HepG2 (cell line): ENCODE measurements around the gene EPHX1. TPM values are rescaled to one million over a fixed set of nuclear protein-coding genes. Genes with fewer than 3 reads are reported as not detected.

Experiments
- CBFB ChIP-seq: sonication (generic); formaldehyde crosslinking; IDR thresholded peaks from 2 replicates; pipeline ENCODE4 v1.4.0; 2020; ENCODE audit warnings: missing genetic modification reagents
- KDM5B ChIP-seq: sonication (generic); formaldehyde crosslinking; IDR thresholded peaks from 2 replicates; pipeline ENCODE4 v1.4.0; 2020; ENCODE audit warnings: missing genetic modification reagents, mild to moderate bottlenecking, borderline replicate concordance
- NCOR1 ChIP-seq: fragments of 200-600 bp; sonication (generic); IDR thresholded peaks from 2 replicates; pipeline ENCODE4 v1.7.0; 2017; ENCODE audit warnings: antibody characterized with exemption, low read length, borderline replicate concordance
- NFYB ChIP-seq: sonication (generic); formaldehyde crosslinking; IDR thresholded peaks from 2 replicates; pipeline ENCODE4 v1.4.0; 2020; ENCODE audit warnings: missing genetic modification reagents
- NKX3-1 ChIP-seq: sonication (generic); formaldehyde crosslinking; IDR thresholded peaks from 2 replicates; pipeline ENCODE4 v1.5.0; 2020; ENCODE audit warnings: missing genetic modification reagents
- NR2F2 ChIP-seq: IDR thresholded peaks from 2 replicates; pipeline ENCODE4 v1.6.1; 2012; ENCODE audit warnings: low read depth, inconsistent platforms, borderline replicate concordance
- NRL ChIP-seq: sonication (generic); formaldehyde crosslinking; IDR thresholded peaks from 2 replicates; pipeline ENCODE4 v1.5.0; 2020; ENCODE audit warnings: missing genetic modification reagents, mild to moderate bottlenecking, moderate library complexity, borderline replicate concordance
- RAD21 ChIP-seq: fragments of 450-650 bp; formaldehyde crosslinking; IDR thresholded peaks from 2 replicates; pipeline ENCODE4 v1.5.0; 2020; ENCODE audit warnings: mild to moderate bottlenecking
- RAD51 ChIP-seq: fragments of 450-650 bp; IDR thresholded peaks from 2 replicates; pipeline ENCODE4 v1.6.1; 2016; ENCODE audit warnings: borderline replicate concordance
- SOX6 ChIP-seq, 2 experiments: fragments of 450-650 bp in 1 of 2; sonication (generic) in 1 of 2; formaldehyde crosslinking in 1 of 2; IDR thresholded peaks; 2 replicates each; pipeline versions ENCODE4 v1.4.0 to v1.6.1; 2017 to 2020; ENCODE audit warnings: antibody characterized with exemption in 1 of 2, mild to moderate bottlenecking in 1 of 2, missing genetic modification reagents in 1 of 2
- STAG1 ChIP-seq: sonication (generic); formaldehyde crosslinking; IDR thresholded peaks from 2 replicates; pipeline ENCODE4 v1.4.0; 2020; ENCODE audit warnings: missing genetic modification reagents
- ZNF510 ChIP-seq: sonication (generic); formaldehyde crosslinking; IDR thresholded peaks from 2 replicates; pipeline ENCODE4 v1.4.0; 2020; ENCODE audit warnings: low read depth, mild to moderate bottlenecking, missing genetic modification reagents
- ZNF552 ChIP-seq: sonication (generic); formaldehyde crosslinking; IDR thresholded peaks from 2 replicates; pipeline ENCODE4 v1.9.0; 2022; ENCODE audit warnings: missing genetic modification reagents, mild to moderate bottlenecking, borderline replicate concordance
- ZNF644 ChIP-seq: IDR thresholded peaks from 2 replicates; pipeline ENCODE4 v1.6.1; 2016; ENCODE audit warnings: low read depth
- ZNF75D ChIP-seq: sonication (generic); formaldehyde crosslinking; IDR thresholded peaks from 2 replicates; pipeline ENCODE4 v1.8.1; 2023; ENCODE audit warnings: missing genetic modification reagents, mild to moderate bottlenecking, borderline replicate concordance
- ZNF816 ChIP-seq: sonication (generic); formaldehyde crosslinking; IDR thresholded peaks from 2 replicates; pipeline ENCODE4 v1.8.0; 2022; ENCODE audit warnings: missing genetic modification reagents, mild to moderate bottlenecking, borderline replicate concordance
- polyA plus RNA-seq, 8 experiments: library from polyadenylated mRNA; depleted of rRNA in 3 of 8; stranded (reverse) in 7 of 8; unstranded in 1 of 8; fragments of >200 nt; fragmentation: Illumina TruSeq in 4 of 8; extraction: Trizol in 4 of 8; gene quantifications; 2 replicates each; pipeline versions ENCODE4 v1.2.1 to v1.2.3, GENCODE V29; 2011 to 2016; ENCODE audit warnings: low read depth in 4 of 8, missing spikeins in 1 of 8, mixed read lengths in 1 of 8; ENCODE audit not compliant: insufficient read depth in 1 of 8
- total RNA-seq, 5 experiments: library from RNA; depleted of rRNA; stranded (reverse); fragments of >200 nt; fragmentation: Illumina TruSeq; extraction: Trizol; gene quantifications; 2 replicates each; pipeline ENCODE4 v1.2.3, GENCODE V29; 2016; ENCODE audit warnings: low read depth in 1 of 5
- TF ChIP-seq, protein P1 (sequence below): sonication (generic); formaldehyde crosslinking; IDR thresholded peaks from 2 replicates; pipeline ENCODE4 v1.9.0; 2022; ENCODE audit warnings: missing genetic modification reagents, mild to moderate bottlenecking, borderline replicate concordance
- TF ChIP-seq, protein P2 (sequence below): IDR thresholded peaks from 2 replicates; pipeline ENCODE4 v1.6.1; 2012; ENCODE audit warnings: low read length, improper control_type of control experiment
- TF ChIP-seq, protein P3 (sequence below): fragments of 450-650 bp; IDR thresholded peaks from 2 replicates; pipeline ENCODE4 v1.6.1; 2017
- TF ChIP-seq, protein P4 (sequence below): sonication (generic); formaldehyde crosslinking; IDR thresholded peaks from 2 replicates; pipeline ENCODE4 v1.4.0; 2020; ENCODE audit warnings: mild to moderate bottlenecking, missing genetic modification reagents
- TF ChIP-seq, protein P5 (sequence below): sonication (generic); formaldehyde crosslinking; IDR thresholded peaks from 2 replicates; pipeline ENCODE4 v1.4.0; 2020; ENCODE audit warnings: mild to moderate bottlenecking, missing genetic modification reagents

Gene EPHX1
- total and polyA plus RNA-seq, 2 of the 13 experiments (the other 11 are each of a cell fraction or from before 2014, with no cell fraction given) = 27.7 to 36.5 TPM

DNA sequence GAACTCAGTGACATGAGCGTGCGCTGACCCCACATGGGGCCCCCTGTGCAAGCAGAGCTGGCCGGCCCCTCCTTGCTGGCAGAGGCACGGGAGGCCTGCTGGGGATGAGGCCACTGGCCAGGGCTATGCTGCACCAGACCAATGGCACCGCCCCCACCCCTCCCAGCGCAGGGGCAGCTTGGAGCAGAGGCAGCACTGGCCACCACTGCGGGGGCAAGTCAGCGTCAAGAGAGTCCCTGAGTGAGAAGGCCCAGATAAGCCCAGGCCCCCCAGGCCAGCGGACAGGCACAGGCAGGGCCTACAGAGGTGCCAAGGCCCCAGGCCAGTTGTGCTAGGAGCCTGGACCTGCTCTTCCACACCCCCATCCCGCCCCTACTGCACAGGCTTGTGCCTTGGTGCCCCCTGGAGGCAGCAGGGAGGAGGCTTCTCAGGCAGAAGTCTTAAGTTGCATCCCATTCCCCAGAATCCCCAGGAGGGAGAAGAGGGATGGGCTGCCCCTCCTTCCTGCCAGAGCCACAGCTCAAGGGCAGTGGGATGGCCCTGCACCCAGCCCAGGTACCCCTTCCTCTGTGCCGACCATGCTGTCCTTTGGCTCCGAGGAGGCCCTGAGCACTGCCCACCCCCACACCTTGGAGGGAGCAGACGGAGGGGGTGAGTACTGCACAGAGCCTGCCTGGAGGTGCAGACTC lies 35.8 kb downstream of the EPHX1 start (continued):
- TF ChIP-seq, protein P1, sequence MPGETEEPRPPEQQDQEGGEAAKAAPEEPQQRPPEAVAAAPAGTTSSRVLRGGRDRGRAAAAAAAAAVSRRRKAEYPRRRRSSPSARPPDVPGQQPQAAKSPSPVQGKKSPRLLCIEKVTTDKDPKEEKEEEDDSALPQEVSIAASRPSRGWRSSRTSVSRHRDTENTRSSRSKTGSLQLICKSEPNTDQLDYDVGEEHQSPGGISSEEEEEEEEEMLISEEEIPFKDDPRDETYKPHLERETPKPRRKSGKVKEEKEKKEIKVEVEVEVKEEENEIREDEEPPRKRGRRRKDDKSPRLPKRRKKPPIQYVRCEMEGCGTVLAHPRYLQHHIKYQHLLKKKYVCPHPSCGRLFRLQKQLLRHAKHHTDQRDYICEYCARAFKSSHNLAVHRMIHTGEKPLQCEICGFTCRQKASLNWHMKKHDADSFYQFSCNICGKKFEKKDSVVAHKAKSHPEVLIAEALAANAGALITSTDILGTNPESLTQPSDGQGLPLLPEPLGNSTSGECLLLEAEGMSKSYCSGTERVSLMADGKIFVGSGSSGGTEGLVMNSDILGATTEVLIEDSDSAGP (CRISPR knock-in tag) = peak; percentile 82
- peak; percentile 92 for TF ChIP-seq STAG1 (CRISPR knock-in tag)
- no peak for TF ChIP-seq ZNF644
- TF ChIP-seq NFYB (CRISPR knock-in tag) = no peak
- TF ChIP-seq NKX3-1 (CRISPR knock-in tag) = no peak
- peak; percentile 61; the same call in 1 of the 2 replicates for TF ChIP-seq NRL (CRISPR knock-in tag)
- no peak for TF ChIP-seq ZNF816
- 0 out of 2 replicates have a peak, but pooled peaks have one; percentile 32 for TF ChIP-seq CBFB (CRISPR knock-in tag)
- TF ChIP-seq KDM5B = no peak
- TF ChIP-seq, protein P2, sequence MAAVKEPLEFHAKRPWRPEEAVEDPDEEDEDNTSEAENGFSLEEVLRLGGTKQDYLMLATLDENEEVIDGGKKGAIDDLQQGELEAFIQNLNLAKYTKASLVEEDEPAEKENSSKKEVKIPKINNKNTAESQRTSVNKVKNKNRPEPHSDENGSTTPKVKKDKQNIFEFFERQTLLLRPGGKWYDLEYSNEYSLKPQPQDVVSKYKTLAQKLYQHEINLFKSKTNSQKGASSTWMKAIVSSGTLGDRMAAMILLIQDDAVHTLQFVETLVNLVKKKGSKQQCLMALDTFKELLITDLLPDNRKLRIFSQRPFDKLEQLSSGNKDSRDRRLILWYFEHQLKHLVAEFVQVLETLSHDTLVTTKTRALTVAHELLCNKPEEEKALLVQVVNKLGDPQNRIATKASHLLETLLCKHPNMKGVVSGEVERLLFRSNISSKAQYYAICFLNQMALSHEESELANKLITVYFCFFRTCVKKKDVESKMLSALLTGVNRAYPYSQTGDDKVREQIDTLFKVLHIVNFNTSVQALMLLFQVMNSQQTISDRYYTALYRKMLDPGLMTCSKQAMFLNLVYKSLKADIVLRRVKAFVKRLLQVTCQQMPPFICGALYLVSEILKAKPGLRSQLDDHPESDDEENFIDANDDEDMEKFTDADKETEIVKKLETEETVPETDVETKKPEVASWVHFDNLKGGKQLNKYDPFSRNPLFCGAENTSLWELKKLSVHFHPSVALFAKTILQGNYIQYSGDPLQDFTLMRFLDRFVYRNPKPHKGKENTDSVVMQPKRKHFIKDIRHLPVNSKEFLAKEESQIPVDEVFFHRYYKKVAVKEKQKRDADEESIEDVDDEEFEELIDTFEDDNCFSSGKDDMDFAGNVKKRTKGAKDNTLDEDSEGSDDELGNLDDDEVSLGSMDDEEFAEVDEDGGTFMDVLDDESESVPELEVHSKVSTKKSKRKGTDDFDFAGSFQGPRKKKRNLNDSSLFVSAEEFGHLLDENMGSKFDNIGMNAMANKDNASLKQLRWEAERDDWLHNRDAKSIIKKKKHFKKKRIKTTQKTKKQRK = no peak
- TF ChIP-seq, protein P3, sequence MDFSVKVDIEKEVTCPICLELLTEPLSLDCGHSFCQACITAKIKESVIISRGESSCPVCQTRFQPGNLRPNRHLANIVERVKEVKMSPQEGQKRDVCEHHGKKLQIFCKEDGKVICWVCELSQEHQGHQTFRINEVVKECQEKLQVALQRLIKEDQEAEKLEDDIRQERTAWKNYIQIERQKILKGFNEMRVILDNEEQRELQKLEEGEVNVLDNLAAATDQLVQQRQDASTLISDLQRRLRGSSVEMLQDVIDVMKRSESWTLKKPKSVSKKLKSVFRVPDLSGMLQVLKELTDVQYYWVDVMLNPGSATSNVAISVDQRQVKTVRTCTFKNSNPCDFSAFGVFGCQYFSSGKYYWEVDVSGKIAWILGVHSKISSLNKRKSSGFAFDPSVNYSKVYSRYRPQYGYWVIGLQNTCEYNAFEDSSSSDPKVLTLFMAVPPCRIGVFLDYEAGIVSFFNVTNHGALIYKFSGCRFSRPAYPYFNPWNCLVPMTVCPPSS = no peak
- TF ChIP-seq ZNF75D (CRISPR knock-in tag) = no peak
- no peak for TF ChIP-seq ZNF510 (CRISPR knock-in tag)
- no peak for TF ChIP-seq NCOR1
- TF ChIP-seq SOX6 (IDR thresholded peaks at IDR 0.05) = no peak
- TF ChIP-seq SOX6 (CRISPR knock-in tag; IDR thresholded peaks at IDR 0.05) = peak; percentile 30; the same call in 1 of the 2 replicates
- TF ChIP-seq, protein P4, sequence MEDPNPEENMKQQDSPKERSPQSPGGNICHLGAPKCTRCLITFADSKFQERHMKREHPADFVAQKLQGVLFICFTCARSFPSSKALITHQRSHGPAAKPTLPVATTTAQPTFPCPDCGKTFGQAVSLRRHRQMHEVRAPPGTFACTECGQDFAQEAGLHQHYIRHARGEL (CRISPR knock-in tag) = no peak
- no peak for TF ChIP-seq ZNF552 (CRISPR knock-in tag)
- TF ChIP-seq, protein P5, sequence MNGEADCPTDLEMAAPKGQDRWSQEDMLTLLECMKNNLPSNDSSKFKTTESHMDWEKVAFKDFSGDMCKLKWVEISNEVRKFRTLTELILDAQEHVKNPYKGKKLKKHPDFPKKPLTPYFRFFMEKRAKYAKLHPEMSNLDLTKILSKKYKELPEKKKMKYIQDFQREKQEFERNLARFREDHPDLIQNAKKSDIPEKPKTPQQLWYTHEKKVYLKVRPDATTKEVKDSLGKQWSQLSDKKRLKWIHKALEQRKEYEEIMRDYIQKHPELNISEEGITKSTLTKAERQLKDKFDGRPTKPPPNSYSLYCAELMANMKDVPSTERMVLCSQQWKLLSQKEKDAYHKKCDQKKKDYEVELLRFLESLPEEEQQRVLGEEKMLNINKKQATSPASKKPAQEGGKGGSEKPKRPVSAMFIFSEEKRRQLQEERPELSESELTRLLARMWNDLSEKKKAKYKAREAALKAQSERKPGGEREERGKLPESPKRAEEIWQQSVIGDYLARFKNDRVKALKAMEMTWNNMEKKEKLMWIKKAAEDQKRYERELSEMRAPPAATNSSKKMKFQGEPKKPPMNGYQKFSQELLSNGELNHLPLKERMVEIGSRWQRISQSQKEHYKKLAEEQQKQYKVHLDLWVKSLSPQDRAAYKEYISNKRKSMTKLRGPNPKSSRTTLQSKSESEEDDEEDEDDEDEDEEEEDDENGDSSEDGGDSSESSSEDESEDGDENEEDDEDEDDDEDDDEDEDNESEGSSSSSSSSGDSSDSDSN (CRISPR knock-in tag) = peak; percentile 42; the same call in 1 of the 2 replicates
- TF ChIP-seq NR2F2 = no peak
- no peak for TF ChIP-seq RAD51
- peak; percentile 91 for TF ChIP-seq RAD21 (CRISPR knock-in tag)
